ENCODE results near the gene CDC25B. TPM values are rescaled to one million over a fixed set of nuclear protein-coding genes. Genes with fewer than 3 reads are reported as not detected.

The CDC25B gene
- total and polyA plus RNA-seq, 7 donors = 5.1 to 9.1 (median 7.1) TPM

- Histone ChIP-seq H3K4me1 (peaks cover 35% of the 10 kb centered on the region), H3K27ac (no peak overlapping the region), H3K27me3 (ENCODE audit: insufficient read depth in 3 of 3, low read length in 2 of 3) (peaks cover 0 to under 1% (median 0%) of the 10 kb centered on the region in 3 donors), H3K4me3 (peak overlapping the region; percentile 79), H3K36me3 (ENCODE audit: insufficient read depth in 1 of 2, low read depth in 1 of 2) (peaks cover 0 to 4% of the 10 kb centered on the region in 2 donors), H3K9me3 (no peaks in the 10 kb centered on the region)
- TF ChIP-seq CTCF (IDR thresholded peaks at IDR 0.05) = no peak
- WGBS, 3 donors = 47 to 49% (median 49%) methylated on average over 9 to 10 of the region's 10 CpGs
- DNase-seq (peak in 1 of 2 donors; percentile 41), ATAC-seq (no peak)
- intact Hi-C loops (cut with DNase I) = loop anchor here in 1 of 2 donors (10.0 kb wide), 1 partner anchor 301 kb away; no protein-coding TSS in a partner anchor
These were observed 12.5 kb upstream of the CDC25B start for GRCh38 chr20:3783511-3784195.

GRCh38 chr20:3784216-3784853 is 11.8 kb upstream of the CDC25B start:
- H3K9me3 ChIP-seq = no peaks in the 10 kb centered on the region
- ATAC-seq (no peak), DNase-seq (peak in 1 of 2 donors; percentile 53)
- no peak for TF ChIP-seq CTCF (IDR thresholded peaks at IDR 0.05)
- H3K27ac ChIP-seq = peak overlapping the region; percentile 16
- intact Hi-C loops (cut with DNase I) = loop anchor here in 1 of 2 donors (10.0 kb wide), 1 partner anchor 300 kb away; no protein-coding TSS in a partner anchor
- H3K27me3 ChIP-seq (ENCODE audit: insufficient read depth in 3 of 3, low read length in 2 of 3) = no peaks in the 10 kb centered on the region
- peaks cover 0 to 4% of the 10 kb centered on the region in 2 donors for H3K36me3 ChIP-seq (ENCODE audit: insufficient read depth in 1 of 2, low read depth in 1 of 2)
- peaks cover 35% of the 10 kb centered on the region for H3K4me1 ChIP-seq
- WGBS, 3 donors = 51 to 52% (median 52%) methylated on average over 15 to 17 of the region's 17 CpGs
- peak overlapping the region; percentile 79 for H3K4me3 ChIP-seq

- H3K4me1 ChIP-seq = peaks cover 35% of the 10 kb centered on the region
- peaks cover 0 to 4% of the 10 kb centered on the region in 2 donors for H3K36me3 ChIP-seq (ENCODE audit: insufficient read depth in 1 of 2, low read depth in 1 of 2)
- intact Hi-C loops (cut with DNase I) = loop anchor here (5.0 to 10.0 kb wide), 4 partner anchors 37 to 302 kb away; partner anchors contain the start of gene AP5S1 (in 1 of the 2)
- TF ChIP-seq CTCF (IDR thresholded peaks at IDR 0.05) = no peak
- DNase-seq (peak in 1 of 2 donors; percentile 32), ATAC-seq (no peak)
- no peaks in the 10 kb centered on the region for H3K9me3 ChIP-seq
- 61 to 71% (median 65%) methylated on average over 6 of the region's 6 CpGs for WGBS, 3 donors
- peak overlapping the region; percentile 16 for H3K27ac ChIP-seq
- peak overlapping the region; percentile 79 for H3K4me3 ChIP-seq
- H3K27me3 ChIP-seq (ENCODE audit: insufficient read depth in 3 of 3, low read length in 2 of 3) = no peaks in the 10 kb centered on the region
These were observed 11.3 kb upstream of the CDC25B start for GRCh38 chr20:3784863-3785239.

GRCh38 chr20:3785240-3786125 is 10.6 kb upstream of the CDC25B start:
- intact Hi-C loops (cut with DNase I) = loop anchor here (2.0 to 10.0 kb wide), 5 partner anchors 37 to 302 kb away; partner anchors contain the start of genes AP5S1 (in 1 of the 2) and MAVS (in 1 of the 2)
- peaks cover 35% of the 10 kb centered on the region for H3K4me1 ChIP-seq
- H3K4me3 ChIP-seq = peak overlapping the region; percentile 79
- H3K27ac ChIP-seq = peak overlapping the region; percentile 82
- H3K27me3 ChIP-seq (ENCODE audit: insufficient read depth in 3 of 3, low read length in 2 of 3) = no peaks in the 10 kb centered on the region
- TF ChIP-seq CTCF (IDR thresholded peaks at IDR 0.05) = no peak
- WGBS, 3 donors = 10 to 16% (median 13%) methylated on average over 53 to 79 of the region's 79 CpGs
- peaks cover 0 to 4% of the 10 kb centered on the region in 2 donors for H3K36me3 ChIP-seq (ENCODE audit: insufficient read depth in 1 of 2, low read depth in 1 of 2)
- peak; percentile 43 to 64 for DNase-seq
- no peaks in the 10 kb centered on the region for H3K9me3 ChIP-seq
- peak in 3 of 4 donors; percentile 5 to 10 (median 6) for ATAC-seq

Data from psoas muscle (tissue), 8 donors.